Progenitor cell of endocrine pancreas (in vitro differentiated cells): Measurements from ENCODE around the gene ETF1. TPM values are rescaled to one million over a fixed set of nuclear protein-coding genes. Genes with fewer than 3 reads are reported as not detected.

Experiments
- DNase-seq: peaks from one replicate; pipeline ENCODE4 v3.0.0; 2021; ENCODE audit warnings: low spot score; ENCODE audit not compliant: unreplicated experiment
- H3K27ac Mint-ChIP-seq: 2 replicates; pipeline ENCODE4 v1.8.0; 2021; ENCODE audit warnings: mild to moderate bottlenecking, moderate library complexity, mixed read lengths
- H3K27me3 Mint-ChIP-seq: 2 replicates; pipeline ENCODE4 v1.8.0; 2021; ENCODE audit warnings: mixed read lengths
- H3K36me3 Mint-ChIP-seq: 2 replicates; pipeline ENCODE4 v1.8.0; 2022; ENCODE audit warnings: mixed read lengths; ENCODE audit not compliant: insufficient read depth
- H3K4me1 Mint-ChIP-seq: 2 replicates; pipeline ENCODE4 v1.8.0; 2021; ENCODE audit warnings: low read depth, mixed read lengths
- H3K4me3 Mint-ChIP-seq: 2 replicates; pipeline ENCODE4 v1.8.0; 2021; ENCODE audit warnings: low read depth, mild to moderate bottlenecking, moderate library complexity, mixed read lengths
- H3K9me3 Mint-ChIP-seq: 2 replicates; pipeline ENCODE4 v1.8.0; 2021; ENCODE audit warnings: low read depth, mixed read lengths
- CTCF ChIP-seq: fragments of 200-600 bp; sonication (generic); IDR thresholded peaks from one replicate; pipeline ENCODE4 v1.5.0; 2021; ENCODE audit warnings: antibody characterized with exemption, mild to moderate bottlenecking; ENCODE audit not compliant: unreplicated experiment
- total RNA-seq: library from RNA; stranded (reverse); gene quantifications from 2 replicates; pipeline ENCODE4 v1.2.1, GENCODE V29; 2021

ETF1 gene
- total RNA-seq, 1 donor from 2014 or later = 73.1 TPM

DNA sequence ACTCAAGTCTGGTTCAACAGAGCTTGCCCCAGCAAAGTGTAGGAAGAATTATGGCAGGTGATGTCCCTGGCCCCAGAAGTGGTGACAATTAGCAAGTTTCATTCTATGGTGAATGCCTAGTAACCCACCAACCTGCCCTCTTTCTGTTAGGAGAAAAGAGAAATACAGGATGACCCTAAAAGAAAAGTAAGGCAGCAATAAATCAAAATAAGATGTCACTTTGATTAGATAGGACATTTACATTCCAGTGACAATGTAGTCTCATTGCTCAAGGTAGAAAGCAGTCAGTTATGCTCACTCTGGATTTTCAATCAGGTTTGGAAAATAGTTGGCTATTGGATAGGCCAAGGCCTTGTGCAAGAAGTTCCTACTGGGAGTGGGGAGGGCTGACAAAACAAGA lies 37.7 kb upstream of the ETF1 start:
- peaks cover 3% of the 10 kb centered on the region for H3K4me1 Mint-ChIP-seq
- peaks cover 1% of the 10 kb centered on the region for H3K36me3 Mint-ChIP-seq
- H3K9me3 Mint-ChIP-seq = peaks cover 2% of the 10 kb centered on the region
- TF ChIP-seq CTCF = no peak
- no peak for DNase-seq
- H3K4me3 Mint-ChIP-seq = no peak overlapping the region
- no peak overlapping the region for H3K27ac Mint-ChIP-seq
- no peaks in the 10 kb centered on the region for H3K27me3 Mint-ChIP-seq

- peaks cover 1% of the 10 kb centered on the region for H3K36me3 Mint-ChIP-seq
- no peak for DNase-seq
- no peak overlapping the region for H3K27ac Mint-ChIP-seq
- H3K27me3 Mint-ChIP-seq = no peaks in the 10 kb centered on the region
- H3K4me3 Mint-ChIP-seq = no peak overlapping the region
- peaks cover 3% of the 10 kb centered on the region for H3K4me1 Mint-ChIP-seq
- TF ChIP-seq CTCF = no peak
- peaks cover 3% of the 10 kb centered on the region for H3K9me3 Mint-ChIP-seq
These were observed 37.0 kb upstream of the ETF1 start for GRCh38 chr5:138580001-138580400.

DNA sequence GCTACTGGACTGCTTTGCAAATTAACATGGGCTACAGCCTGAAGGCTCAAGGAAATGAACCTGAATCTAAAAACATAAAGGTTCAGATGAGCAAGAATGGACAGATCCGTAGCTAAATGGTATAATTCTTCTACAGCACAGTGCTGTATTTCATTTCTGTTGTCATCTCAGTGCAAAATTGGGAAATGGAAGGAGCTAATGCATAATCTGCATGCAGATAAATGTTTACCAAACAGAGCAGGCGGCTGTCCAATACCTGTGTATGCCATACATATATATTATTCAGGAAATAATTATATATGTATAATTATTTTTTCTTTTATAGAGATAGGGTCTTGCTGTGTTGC lies 36.5 kb upstream of the ETF1 start:
- Mint-ChIP-seq H3K4me1 (peaks cover 8% of the 10 kb centered on the region), H3K27ac (no peak overlapping the region), H3K27me3 (no peaks in the 10 kb centered on the region), H3K9me3 (peaks cover 3% of the 10 kb centered on the region), H3K36me3 (peaks cover 3% of the 10 kb centered on the region), H3K4me3 (no peak overlapping the region)
- DNase-seq = no peak
- no peak for TF ChIP-seq CTCF

DNA sequence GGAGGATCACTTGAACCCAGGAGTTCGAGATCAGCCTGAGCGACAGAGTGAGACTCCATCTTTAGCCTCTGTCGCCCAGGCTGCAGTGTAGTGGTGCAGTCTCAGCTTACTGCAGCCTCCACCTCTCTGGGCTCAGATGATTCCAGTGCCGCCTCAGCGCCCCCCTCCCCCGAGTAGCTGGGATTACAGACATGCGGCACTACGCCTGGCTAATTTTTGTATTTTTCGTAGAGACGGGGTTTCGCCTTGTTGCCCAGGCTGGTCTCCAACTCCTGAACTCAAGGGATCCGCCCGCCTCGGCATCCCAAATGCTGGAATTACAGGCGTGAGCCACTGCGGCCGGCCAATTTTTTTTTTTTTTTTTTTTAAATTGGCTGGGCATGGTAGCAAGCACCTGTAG lies 34.4 kb upstream of the ETF1 start:
- H3K27ac Mint-ChIP-seq = no peak overlapping the region
- DNase-seq = no peak
- no peak for TF ChIP-seq CTCF
- H3K4me1 Mint-ChIP-seq = peaks cover 14% of the 10 kb centered on the region
- H3K27me3 Mint-ChIP-seq = no peaks in the 10 kb centered on the region
- H3K4me3 Mint-ChIP-seq = no peak overlapping the region
- H3K36me3 Mint-ChIP-seq = peaks cover 5% of the 10 kb centered on the region
- peaks cover 3% of the 10 kb centered on the region for H3K9me3 Mint-ChIP-seq

DNA sequence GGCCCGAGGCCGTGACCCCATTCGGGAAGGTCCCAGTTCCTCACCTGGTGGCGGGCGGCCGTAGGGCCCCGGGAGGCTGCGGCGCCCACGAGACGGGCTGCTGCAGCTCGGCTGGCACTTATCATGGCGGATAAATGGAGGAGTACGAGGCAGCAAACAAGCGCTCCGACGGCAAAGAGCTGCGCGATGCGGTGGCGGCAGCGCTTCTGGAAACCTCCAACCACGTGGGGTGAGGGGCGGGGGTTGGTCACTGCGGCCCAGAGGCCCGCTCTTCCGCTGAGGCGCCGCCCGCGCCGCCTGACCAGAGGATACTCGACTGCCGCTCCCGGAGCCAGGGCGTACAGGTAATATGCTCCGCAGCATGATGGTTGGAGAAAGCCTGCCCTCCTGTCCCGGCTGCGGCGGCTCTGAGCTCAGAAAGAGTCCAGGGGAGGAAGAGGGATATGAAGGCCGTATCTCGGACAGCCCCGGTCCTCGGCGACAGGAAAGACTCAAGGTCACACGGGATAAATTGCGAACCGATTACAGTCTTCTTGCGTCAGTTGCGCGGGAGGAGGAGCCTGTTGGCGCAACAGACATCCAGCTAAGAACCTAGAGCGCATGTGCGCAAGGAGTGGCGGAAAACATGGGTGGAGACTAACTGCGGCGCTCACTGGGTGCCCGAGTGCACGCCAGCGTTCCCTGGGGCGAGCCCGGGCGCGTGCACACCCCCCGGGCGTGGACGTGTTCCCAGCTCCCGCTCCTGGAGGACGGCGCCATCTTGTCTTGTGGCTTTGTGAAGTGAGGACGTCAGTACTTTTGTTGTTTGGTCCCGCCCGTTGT lies 32.4 kb upstream of the ETF1 start, which contains the start of gene HSPA9:
TSS of gene HSPA9 (minus strand) at position 208 of the 822 bp plus-strand sequence. CDS start at position 125, 83 bp downstream.
- Mint-ChIP-seq H3K27me3 (no peaks in the 10 kb centered on the region), H3K27ac (peak within 1 kb of the TSS; percentile 100), H3K9me3 (peaks cover 3% of the 10 kb centered on the region), H3K4me1 (peaks cover 14% of the 10 kb centered on the region), H3K36me3 (peaks cover 14% of the 10 kb centered on the region), H3K4me3 (peak within 1 kb of the TSS; percentile 97)
- TF ChIP-seq CTCF = no peak
- peak; percentile 95 for DNase-seq
